ENCODE data around the gene MXRA5. TPM values are rescaled to one million over a fixed set of nuclear protein-coding genes. Genes with fewer than 3 reads are reported as not detected.
"Not testable (repeated sequence)": the region's sequence is repeated elsewhere in the genome, so short reads cannot be mapped to it uniquely, and the experiment has no call there.

The MXRA5 gene
- total RNA-seq, 1 donor from 2014 or later = 2.1 TPM

- intact Hi-C loops (cut with DNase I) = no loop called here
- DNase-seq (ENCODE audit: missing footprints) = no peak
- ATAC-seq = no peak
Measured at GRCh38 chrX:3348191-3348590, 1.7 kb upstream of the MXRA5 start.

- ATAC-seq (peak; percentile 86), DNase-seq (ENCODE audit: missing footprints) (peak; percentile 64)
- intact Hi-C loops (cut with DNase I) = no loop called here
Measured at GRCh38 chrX:3345281-3346191, 916 bp downstream of the MXRA5 start.

- ATAC-seq; intact Hi-C loops (cut with DNase I); DNase-seq (ENCODE audit: missing footprints): not testable (repeated sequence)
Measured at GRCh38 chrX:3343569-3343968, 2.9 kb downstream of the MXRA5 start.

GRCh38 chrX:3340016-3340415, 6.4 kb downstream of the MXRA5 start:
- intact Hi-C loops (cut with DNase I) = no loop called here
- DNase-seq (ENCODE audit: missing footprints) (no peak), ATAC-seq (no peak)

GRCh38 chrX:3326681-3327080, 19.8 kb downstream of the MXRA5 start:
- intact Hi-C loops (cut with DNase I) = no loop called here
- DNase-seq (ENCODE audit: missing footprints) = no peak
- no peak for ATAC-seq

- no peak for ATAC-seq
- no peak for DNase-seq (ENCODE audit: missing footprints)
- intact Hi-C loops (cut with DNase I) = no loop called here
Measured at GRCh38 chrX:3320471-3321046, 25.9 kb downstream of the MXRA5 start.

- intact Hi-C loops (cut with DNase I) = no loop called here
- ATAC-seq = no peak
Measured at GRCh38 chrX:3317191-3317718, 29.2 kb downstream of the MXRA5 start.

GRCh38 chrX:3312109-3312508, 34.3 kb downstream of the MXRA5 start:
- intact Hi-C loops (cut with DNase I) = no loop called here
- ATAC-seq (no peak), DNase-seq (ENCODE audit: missing footprints) (no peak)

More at GRCh38 chrX:3317191-3317718, 29.2 kb downstream of the MXRA5 start:
- DNase-seq (ENCODE audit: missing footprints) = peak; percentile 59

- intact Hi-C loops (cut with DNase I) = no loop called here
- ATAC-seq (no peak), DNase-seq (ENCODE audit: missing footprints) (no peak)
Measured at GRCh38 chrX:3307881-3308280, 38.6 kb downstream of the MXRA5 start.

GRCh38 chrX:3299636-3300035, 46.8 kb downstream of the MXRA5 start:
- DNase-seq (ENCODE audit: missing footprints) (no peak), ATAC-seq (no peak)
- intact Hi-C loops (cut with DNase I) = no loop called here

- intact Hi-C loops (cut with DNase I) = no loop called here
- ATAC-seq = no peak
- DNase-seq (ENCODE audit: missing footprints) = no peak
Measured at GRCh38 chrX:3295731-3296130, 50.7 kb downstream of the MXRA5 start.

- intact Hi-C loops (cut with DNase I) = no loop called here
- no peak for DNase-seq (ENCODE audit: missing footprints)
Measured at GRCh38 chrX:3293251-3293650, 53.2 kb downstream of the MXRA5 start.

GRCh38 chrX:3290561-3290960, 55.9 kb downstream of the MXRA5 start:
- DNase-seq (ENCODE audit: missing footprints) = no peak
- no peak for ATAC-seq
- intact Hi-C loops (cut with DNase I) = no loop called here

More at GRCh38 chrX:3293251-3293650, 53.2 kb downstream of the MXRA5 start:
- ATAC-seq = no peak

GRCh38 chrX:3286196-3286945, 60.1 kb downstream of the MXRA5 start:
- ATAC-seq (no peak), DNase-seq (ENCODE audit: missing footprints) (no peak)
- intact Hi-C loops (cut with DNase I) = no loop called here

- intact Hi-C loops (cut with DNase I) = no loop called here
- DNase-seq (ENCODE audit: missing footprints) (no peak), ATAC-seq (no peak)
Measured at GRCh38 chrX:3280706-3281105, 65.7 kb downstream of the MXRA5 start.

GRCh38 chrX:3273668-3274067, 72.8 kb downstream of the MXRA5 start:
- ATAC-seq; intact Hi-C loops (cut with DNase I); DNase-seq (ENCODE audit: missing footprints): not testable (repeated sequence)

- ATAC-seq = no peak
- DNase-seq (ENCODE audit: missing footprints) = no peak
- intact Hi-C loops (cut with DNase I) = no loop called here
Measured at GRCh38 chrX:3271834-3272186, 74.6 kb downstream of the MXRA5 start.

- intact Hi-C loops (cut with DNase I) = no loop called here
- ATAC-seq (no peak), DNase-seq (ENCODE audit: missing footprints) (no peak)
Measured at GRCh38 chrX:3271183-3271833, 75.1 kb downstream of the MXRA5 start.

GRCh38 chrX:3268829-3269228, 77.6 kb downstream of the MXRA5 start:
- no peak for ATAC-seq
- DNase-seq (ENCODE audit: missing footprints) = no peak
- intact Hi-C loops (cut with DNase I) = no loop called here

All from Right ventricle myocardium inferior (tissue), 1 donor.